ENCODE measurements around the gene RAB11A. TPM values are rescaled to one million over a fixed set of nuclear protein-coding genes. Genes with fewer than 3 reads are reported as not detected.

Gene RAB11A
- total RNA-seq, 2 donors from 2014 or later, result 233 to 295 TPM

GRCh38 chr15:65931221-65931620 lies 61.9 kb downstream of the RAB11A start:
- Histone ChIP-seq H3K4me1 (ENCODE audit: control insufficient read depth, insufficient read depth, low read length) (no peaks in the 10 kb centered on the region), H3K9me3 (ENCODE audit: control insufficient read depth, low read length) (no peaks in the 10 kb centered on the region), H3K36me3 (ENCODE audit: control insufficient read depth, insufficient read depth, low read length) (no peaks in the 10 kb centered on the region), H3K4me3 (ENCODE audit: low read length) (no peak overlapping the region), H3K27me3 (ENCODE audit: control insufficient read depth, insufficient read depth, low read length, poor library complexity, severe bottlenecking) (no peaks in the 10 kb centered on the region), H3K27ac (ENCODE audit: low read depth, low read length) (no peak overlapping the region), H3K9ac (ENCODE audit: extremely low read depth, low read length, poor library complexity, severe bottlenecking) (no peak overlapping the region)
- TF ChIP-seq, protein P1, sequence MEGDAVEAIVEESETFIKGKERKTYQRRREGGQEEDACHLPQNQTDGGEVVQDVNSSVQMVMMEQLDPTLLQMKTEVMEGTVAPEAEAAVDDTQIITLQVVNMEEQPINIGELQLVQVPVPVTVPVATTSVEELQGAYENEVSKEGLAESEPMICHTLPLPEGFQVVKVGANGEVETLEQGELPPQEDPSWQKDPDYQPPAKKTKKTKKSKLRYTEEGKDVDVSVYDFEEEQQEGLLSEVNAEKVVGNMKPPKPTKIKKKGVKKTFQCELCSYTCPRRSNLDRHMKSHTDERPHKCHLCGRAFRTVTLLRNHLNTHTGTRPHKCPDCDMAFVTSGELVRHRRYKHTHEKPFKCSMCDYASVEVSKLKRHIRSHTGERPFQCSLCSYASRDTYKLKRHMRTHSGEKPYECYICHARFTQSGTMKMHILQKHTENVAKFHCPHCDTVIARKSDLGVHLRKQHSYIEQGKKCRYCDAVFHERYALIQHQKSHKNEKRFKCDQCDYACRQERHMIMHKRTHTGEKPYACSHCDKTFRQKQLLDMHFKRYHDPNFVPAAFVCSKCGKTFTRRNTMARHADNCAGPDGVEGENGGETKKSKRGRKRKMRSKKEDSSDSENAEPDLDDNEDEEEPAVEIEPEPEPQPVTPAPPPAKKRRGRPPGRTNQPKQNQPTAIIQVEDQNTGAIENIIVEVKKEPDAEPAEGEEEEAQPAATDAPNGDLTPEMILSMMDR (conservative IDR thresholded peaks at IDR 0.05), result no peak
- H3K9me3 Mint-ChIP-seq, result no peaks in the 10 kb centered on the region
- WGBS, 2 experiments (ENCODE audit: insufficient coverage in 1 of 2, insufficient read length in 1 of 2), result 87 to 90% methylated on average over 4 of the region's 4 CpGs
- H3K27me3 Mint-ChIP-seq (ENCODE audit: insufficient read depth), result no peaks in the 10 kb centered on the region
- H3K4me3 Mint-ChIP-seq, result no peak overlapping the region
- H3K4me1 Mint-ChIP-seq, result no peaks in the 10 kb centered on the region
- H3K27ac Mint-ChIP-seq, result no peak overlapping the region
- no peak for DNase-seq
- H3K36me3 Mint-ChIP-seq (ENCODE audit: low read depth), result no peaks in the 10 kb centered on the region

DNA sequence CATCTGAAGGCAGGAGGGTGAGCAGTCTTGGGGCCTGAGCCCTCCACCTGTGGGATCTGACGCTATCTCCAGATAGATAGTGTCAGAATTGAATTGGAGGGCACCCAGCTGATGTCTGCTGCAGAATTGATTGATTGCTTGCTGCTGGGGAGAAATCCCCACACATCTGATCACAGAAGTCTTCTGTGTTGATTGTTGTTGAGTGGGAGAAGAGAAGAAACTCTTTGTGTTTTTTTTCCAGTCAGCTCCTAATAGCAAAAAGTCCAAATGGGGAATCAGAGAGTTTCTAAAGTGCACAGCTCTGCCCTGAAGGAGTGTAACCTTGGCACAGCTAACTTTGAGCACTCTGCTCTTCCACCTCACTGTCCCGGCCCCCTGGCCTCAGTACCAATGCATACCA lies 66.1 kb downstream of the RAB11A start:
- H3K9ac ChIP-seq (ENCODE audit: extremely low read depth, low read length, poor library complexity, severe bottlenecking), result no peak overlapping the region
- Mint-ChIP-seq H3K4me1 (no peaks in the 10 kb centered on the region), H3K4me3 (no peak overlapping the region), H3K9me3 (no peaks in the 10 kb centered on the region), H3K27ac (no peak overlapping the region), H3K36me3 (ENCODE audit: low read depth) (no peaks in the 10 kb centered on the region), H3K27me3 (ENCODE audit: insufficient read depth) (no peaks in the 10 kb centered on the region)
- no peak overlapping the region for H3K4me3 ChIP-seq (ENCODE audit: low read length)
- TF ChIP-seq, protein P1 (conservative IDR thresholded peaks at IDR 0.05), result no peak
- no peak overlapping the region for H3K27ac ChIP-seq (ENCODE audit: low read depth, low read length)
- DNase-seq, result no peak
- H3K9me3 ChIP-seq (ENCODE audit: control insufficient read depth, low read length), result no peaks in the 10 kb centered on the region
- WGBS, 2 experiments (ENCODE audit: insufficient coverage in 1 of 2, insufficient read length in 1 of 2), result 86 to 90% methylated on average over 1 to 2 of the region's 2 CpGs
- no peaks in the 10 kb centered on the region for H3K4me1 ChIP-seq (ENCODE audit: control insufficient read depth, insufficient read depth, low read length)
- H3K27me3 ChIP-seq (ENCODE audit: control insufficient read depth, insufficient read depth, low read length, poor library complexity, severe bottlenecking), result no peaks in the 10 kb centered on the region
- H3K36me3 ChIP-seq (ENCODE audit: control insufficient read depth, insufficient read depth, low read length), result no peaks in the 10 kb centered on the region

DNA sequence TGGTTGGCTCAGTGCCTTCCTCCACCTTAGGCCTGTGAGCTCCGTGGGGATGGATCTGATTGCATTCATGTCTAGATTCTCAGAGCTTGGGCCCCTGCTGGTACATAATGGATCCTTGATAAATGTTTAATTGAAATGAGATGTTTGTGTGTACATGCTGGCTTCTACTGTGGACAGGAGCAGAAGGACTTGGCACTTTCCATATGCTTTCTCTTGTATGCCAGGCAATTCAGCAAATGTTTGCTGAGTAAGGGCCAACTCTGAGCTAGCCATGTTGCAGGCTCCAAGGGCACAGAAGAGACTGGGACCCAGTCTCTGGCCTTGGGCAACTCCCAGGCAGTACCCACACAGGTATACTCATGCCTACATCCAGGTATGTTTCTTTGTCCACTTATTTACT lies 67.0 kb downstream of the RAB11A start:
- H3K4me1 Mint-ChIP-seq, result no peaks in the 10 kb centered on the region
- H3K9me3 Mint-ChIP-seq, result no peaks in the 10 kb centered on the region
- Histone ChIP-seq H3K4me3 (ENCODE audit: low read length) (no peak overlapping the region), H3K4me1 (ENCODE audit: control insufficient read depth, insufficient read depth, low read length) (no peaks in the 10 kb centered on the region), H3K9ac (ENCODE audit: extremely low read depth, low read length, poor library complexity, severe bottlenecking) (no peak overlapping the region), H3K9me3 (ENCODE audit: control insufficient read depth, low read length) (no peaks in the 10 kb centered on the region), H3K27ac (ENCODE audit: low read depth, low read length) (no peak overlapping the region), H3K27me3 (ENCODE audit: control insufficient read depth, insufficient read depth, low read length, poor library complexity, severe bottlenecking) (no peaks in the 10 kb centered on the region), H3K36me3 (ENCODE audit: control insufficient read depth, insufficient read depth, low read length) (no peaks in the 10 kb centered on the region)
- H3K4me3 Mint-ChIP-seq, result no peak overlapping the region
- no peaks in the 10 kb centered on the region for H3K27me3 Mint-ChIP-seq (ENCODE audit: insufficient read depth)
- no peak overlapping the region for H3K27ac Mint-ChIP-seq
- no peak for DNase-seq
- TF ChIP-seq, protein P1 (conservative IDR thresholded peaks at IDR 0.05), result no peak
- 75 to 83% methylated on average over 1 of the region's 1 CpG for WGBS, 2 experiments (ENCODE audit: insufficient coverage in 1 of 2, insufficient read length in 1 of 2)
- no peaks in the 10 kb centered on the region for H3K36me3 Mint-ChIP-seq (ENCODE audit: low read depth)

Measured in endodermal cell (in vitro differentiated cells).